Measurements from ENCODE around the gene LYPD4.

GRCh38 chr19:41801031-41801430 lies 43.5 kb downstream of the LYPD4 start:
- TF ChIP-seq CTCF (IDR thresholded peaks at IDR 0.05; ENCODE audit: insufficient read depth, low read length, poor library complexity, severe bottlenecking) = no peak
- no peak for TF ChIP-seq EZH2phosphoT487 (conservative IDR thresholded peaks at IDR 0.05; ENCODE audit: low read length)

Data from SU-DHL-6 (cell line).